ENCODE measurements around the gene GRB10. TPM values are rescaled to one million over a fixed set of nuclear protein-coding genes. Genes with fewer than 3 reads are reported as not detected.

GRB10 gene
- total and polyA plus RNA-seq, 2 of the 8 experiments (the other 6 are each of a cell fraction or from before 2014, with no cell fraction given), result 35.7 to 97.0 TPM

DNA sequence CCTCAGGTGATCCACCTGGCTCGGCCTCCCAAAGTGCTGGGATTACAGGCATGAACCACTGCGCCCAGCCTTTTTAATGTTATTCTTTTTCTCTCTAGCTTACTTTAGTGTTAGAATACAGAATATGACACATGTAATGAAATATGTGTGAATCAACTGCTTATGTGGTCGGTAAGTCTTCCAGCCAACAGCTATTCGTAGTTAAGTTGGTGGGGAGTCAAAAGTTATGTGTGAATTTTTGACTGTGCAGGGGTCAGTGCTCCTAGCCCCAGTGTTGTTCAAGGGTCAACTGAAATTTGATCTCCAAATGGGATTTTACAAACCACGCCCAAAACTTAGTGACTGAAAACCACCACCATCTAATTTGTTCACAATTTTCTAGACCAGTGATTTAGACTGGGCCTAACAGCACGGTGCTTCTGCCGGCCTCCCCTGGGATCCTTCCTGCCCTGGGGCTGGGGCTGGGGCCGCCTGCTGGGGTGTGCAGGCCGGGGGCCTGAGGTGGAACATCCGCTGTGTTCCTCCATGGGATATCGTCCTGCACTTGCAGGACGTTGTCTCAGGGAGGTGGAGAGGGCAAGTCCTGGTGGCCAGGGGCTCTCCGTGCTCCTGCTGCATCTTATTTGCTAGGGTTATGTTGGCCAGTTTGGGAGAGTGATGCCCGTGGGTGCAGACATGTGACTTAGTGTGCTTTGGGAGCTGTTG lies 24.5 kb upstream of the GRB10 start:
- H3K36me3 ChIP-seq (ENCODE audit: control insufficient read depth in 2 of 4, insufficient read depth in 4 of 4, low read length in 3 of 4), result no peaks in the 10 kb centered on the region
- H4K20me1 ChIP-seq (replicated peaks in 1 of 2; ENCODE audit: control insufficient read depth in 1 of 2, insufficient read depth in 2 of 2, low read length in 2 of 2), result no peaks in the 10 kb centered on the region
- no peak overlapping the region for H3K9ac ChIP-seq (replicated peaks in 1 of 4; ENCODE audit: extremely low read depth in 1 of 4, low read depth in 3 of 4, low read length in 3 of 4)
- no peak overlapping the region for H3K4me3 ChIP-seq (ENCODE audit: extremely low read depth in 1 of 4, insufficient read depth in 2 of 4, low read depth in 3 of 4, low read length in 4 of 4)
- no peak overlapping the region for H4K91ac ChIP-seq (replicated peaks; ENCODE audit: insufficient read length, low read length)
- no peak overlapping the region; the same call in 1 of the 2 replicates for H2BK20ac ChIP-seq (ENCODE audit: low read length)
- no peaks in the 10 kb centered on the region for H3K79me2 ChIP-seq (ENCODE audit: control insufficient read depth in 1 of 2, insufficient read depth in 2 of 2, low read length in 2 of 2)
- no peak overlapping the region for H2AK5ac ChIP-seq (ENCODE audit: low read depth, low read length)
- no peak overlapping the region for H3K27ac ChIP-seq (ENCODE audit: low read depth, low read length)
- ChIA-PET CTCF (ENCODE audit: partially characterized antibody) (interaction anchor here (1.4 to 2.2 kb wide), 2 partner anchors 13 to 334 kb away, joined by 3 to 6 read pairs; no protein-coding TSS in a partner anchor), POLR2A (ENCODE audit: partially characterized antibody) (interaction anchor here (0.6 to 1.5 kb wide), 2 partner anchors 17 to 22 kb away, joined by 3 to 5 read pairs; no protein-coding TSS in a partner anchor)
- no peak overlapping the region for H2BK120ac ChIP-seq (replicated peaks; ENCODE audit: low read depth, low read length)
- H3K4ac ChIP-seq (replicated peaks; ENCODE audit: insufficient read length, low read depth, low read length), result no peak overlapping the region
- no peak overlapping the region for H2BK15ac ChIP-seq (ENCODE audit: low read length)
- no peaks in the 10 kb centered on the region for H3K23me2 ChIP-seq (ENCODE audit: low read depth, low read length)
- H3K18ac ChIP-seq (ENCODE audit: extremely low read depth, low read length), result no peak overlapping the region
- no peak overlapping the region for H2BK12ac ChIP-seq (ENCODE audit: low read depth, low read length)
- H2BK5ac ChIP-seq (ENCODE audit: low read depth, low read length), result no peak overlapping the region
- H3K4me1 ChIP-seq (replicated peaks in 1 of 4; ENCODE audit: control insufficient read depth in 3 of 4, insufficient read depth in 4 of 4, low read length in 3 of 4), result peaks cover 0 to 10% (median 2%) of the 10 kb centered on the region in 4 experiments; a peak in 5 of 7 replicates
- no peaks in the 10 kb centered on the region for H3K79me1 ChIP-seq (ENCODE audit: low read depth, low read length)
- no peak overlapping the region for H4K5ac ChIP-seq (ENCODE audit: insufficient read length, low read depth, low read length)
- no peaks in the 10 kb centered on the region; a peak in 1 of 7 replicates for H3K27me3 ChIP-seq (replicated peaks in 1 of 4; ENCODE audit: control insufficient read depth in 3 of 4, extremely low read depth in 1 of 4, insufficient read depth in 3 of 4, low read length in 3 of 4)
- H2AFZ ChIP-seq (ENCODE audit: low read length), result no peak overlapping the region
- DNase-seq (ENCODE audit: low read depth in 1 of 2, low spot score in 2 of 2) (no peak), FAIRE-seq (no peak)
- H3K23ac ChIP-seq (ENCODE audit: insufficient read length), result no peak overlapping the region
- H3K4me2 ChIP-seq (ENCODE audit: insufficient read depth in 1 of 2, low read depth in 2 of 2, low read length in 2 of 2), result no peak overlapping the region
- WGBS, 2 experiments (ENCODE audit: extremely low coverage in 1 of 2, insufficient coverage in 1 of 2, insufficient read length in 1 of 2, insufficient replicate concordance in 2 of 2, low coverage in 1 of 2, low lambda C conversion rate in 2 of 2, missing lambda C conversion rate in 1 of 2), result 91% methylated on average over 14 of the region's 14 CpGs; no CpG with 5 or more reads in 1 of the 2 experiments
- H4K8ac ChIP-seq (ENCODE audit: extremely low read depth, insufficient read depth, low read length), result no peak overlapping the region
- no peaks in the 10 kb centered on the region for H3K9me3 ChIP-seq (ENCODE audit: insufficient read depth in 2 of 2, low read depth in 1 of 2, low read length in 1 of 2)
- no peak overlapping the region for H3K14ac ChIP-seq (ENCODE audit: insufficient read length)
- no peak overlapping the region for H3K56ac ChIP-seq (replicated peaks; ENCODE audit: insufficient read length, low read depth, low read length)
- TF ChIP-seq BRCA1 (IDR thresholded peaks at IDR 0.05; ENCODE audit: low read depth, low read length) (no peak), RNF2 (IDR thresholded peaks at IDR 0.05; ENCODE audit: borderline replicate concordance, low read depth, low read length, missing control alignments, poor library complexity, severe bottlenecking) (no peak)

All from H1 (cell line).